Muscle of arm (tissue), 12 donors: ENCODE data around the gene GMDS. TPM values are rescaled to one million over a fixed set of nuclear protein-coding genes. Genes with fewer than 3 reads are reported as not detected.

Experiments
- DNase-seq: peaks from one replicate; pipeline ENCODE4 v3.0.0-alpha.2; 2013
- polyA plus RNA-seq, 12 donors: library from polyadenylated mRNA; unstranded; fragments of 120-200 nt; gene quantifications; one replicate each; pipeline ENCODE4 v1.2.1, GENCODE V29; 2013; ENCODE audit not compliant: insufficient read length in 12 of 12

The GMDS gene
- polyA plus RNA-seq, 12 donors = 8.6 to 22.6 (median 10.5) TPM; not detected in 1

- DNase-seq = peak; percentile 31
Observed at GRCh38 chr6:1903780-1904465, 341.5 kb downstream of the GMDS start.

- no peak for DNase-seq
Observed at GRCh38 chr6:1901556-1901955, 343.8 kb downstream of the GMDS start.

- no peak for DNase-seq
Observed at GRCh38 chr6:1896897-1897296, 348.5 kb downstream of the GMDS start.

- DNase-seq = no peak
Observed at GRCh38 chr6:1895721-1896120, 349.7 kb downstream of the GMDS start.

- no peak for DNase-seq
Observed at GRCh38 chr6:1894954-1895353, 350.5 kb downstream of the GMDS start.

GRCh38 chr6:1893470-1894130, 351.8 kb downstream of the GMDS start:
- no peak for DNase-seq

- no peak for DNase-seq
Observed at GRCh38 chr6:1892716-1893115, 352.7 kb downstream of the GMDS start.

- no peak for DNase-seq
Observed at GRCh38 chr6:1890987-1891386, 354.4 kb downstream of the GMDS start.

GRCh38 chr6:1890071-1890470, 355.3 kb downstream of the GMDS start:
- DNase-seq = no peak

- DNase-seq = no peak
Observed at GRCh38 chr6:1885576-1886011, 359.8 kb downstream of the GMDS start.

- DNase-seq = no peak
Observed at GRCh38 chr6:1884313-1884712, 361.1 kb downstream of the GMDS start.

- no peak for DNase-seq
Observed at GRCh38 chr6:1878330-1878729, 367.1 kb downstream of the GMDS start.

GRCh38 chr6:1873781-1874180, 371.6 kb downstream of the GMDS start:
- DNase-seq = no peak

- no peak for DNase-seq
Observed at GRCh38 chr6:1872649-1873131, 372.7 kb downstream of the GMDS start.

GRCh38 chr6:1871724-1872315, 373.6 kb downstream of the GMDS start:
- no peak for DNase-seq

- DNase-seq = no peak
Observed at GRCh38 chr6:1870932-1871331, 374.5 kb downstream of the GMDS start.

GRCh38 chr6:1870251-1870650, 375.2 kb downstream of the GMDS start:
- no peak for DNase-seq

GRCh38 chr6:1869769-1870168, 375.6 kb downstream of the GMDS start:
- no peak for DNase-seq

GRCh38 chr6:1869308-1869707, 376.1 kb downstream of the GMDS start:
- DNase-seq = no peak

GRCh38 chr6:1868561-1869261, 376.7 kb downstream of the GMDS start:
- no peak for DNase-seq

- DNase-seq = no peak
Observed at GRCh38 chr6:1867197-1867596, 378.2 kb downstream of the GMDS start.

GRCh38 chr6:1865585-1865984, 379.8 kb downstream of the GMDS start:
- DNase-seq = no peak
